Glomerular visceral epithelial cell (primary cell): ENCODE results near the gene MAN1B1.
A peak's percentile ranks its signal among the peaks of the same experiment; 100 is the strongest.
"Not testable (repeated sequence)": the region's sequence is repeated elsewhere in the genome, so short reads cannot be mapped to it uniquely, and the experiment has no call there.

Experiments used
- DNase-seq: peaks from one replicate; pipeline ENCODE4 v3.0.0-alpha.2; 2016; ENCODE audit errors: extremely low spot score

MAN1B1 gene

DNA sequence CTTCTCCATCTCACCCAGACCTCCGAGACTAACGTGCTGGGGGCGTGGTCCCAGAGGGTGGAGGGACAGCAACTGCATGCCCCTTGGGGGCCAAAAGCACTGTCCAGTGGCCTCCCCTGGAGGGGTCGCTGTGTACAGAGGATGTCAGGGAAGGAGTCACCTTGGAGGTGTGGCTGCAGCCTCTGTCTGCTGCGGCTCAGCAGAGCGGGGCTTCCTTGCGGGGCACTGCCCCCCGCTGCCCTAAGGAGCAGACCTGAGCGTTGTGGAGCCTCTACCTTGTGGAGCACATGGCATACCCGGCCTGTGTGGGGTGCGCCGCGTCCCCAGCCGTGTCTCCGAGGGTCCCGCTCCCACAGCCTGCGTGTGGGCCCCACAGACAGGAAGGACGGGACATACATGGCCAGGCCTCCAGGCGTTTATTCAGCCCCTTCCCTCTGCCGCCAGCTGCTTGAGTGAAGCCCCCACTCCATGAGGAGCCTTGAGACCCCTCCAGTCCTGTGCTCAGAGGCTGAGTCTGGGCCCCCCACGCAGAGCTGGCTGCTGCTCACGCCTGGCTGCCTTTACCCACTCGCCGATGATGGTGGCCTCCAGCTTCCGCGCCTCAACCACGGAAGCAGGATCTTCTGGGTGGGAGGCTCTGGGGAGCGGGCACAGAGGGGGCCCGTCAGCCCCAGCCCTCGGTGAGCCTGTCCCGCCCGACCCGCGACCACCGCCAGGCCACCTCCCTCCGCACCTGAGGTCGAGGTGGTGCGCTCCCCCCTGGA, 23.5 kb downstream of the MAN1B1 start:
- no peak for DNase-seq

DNA sequence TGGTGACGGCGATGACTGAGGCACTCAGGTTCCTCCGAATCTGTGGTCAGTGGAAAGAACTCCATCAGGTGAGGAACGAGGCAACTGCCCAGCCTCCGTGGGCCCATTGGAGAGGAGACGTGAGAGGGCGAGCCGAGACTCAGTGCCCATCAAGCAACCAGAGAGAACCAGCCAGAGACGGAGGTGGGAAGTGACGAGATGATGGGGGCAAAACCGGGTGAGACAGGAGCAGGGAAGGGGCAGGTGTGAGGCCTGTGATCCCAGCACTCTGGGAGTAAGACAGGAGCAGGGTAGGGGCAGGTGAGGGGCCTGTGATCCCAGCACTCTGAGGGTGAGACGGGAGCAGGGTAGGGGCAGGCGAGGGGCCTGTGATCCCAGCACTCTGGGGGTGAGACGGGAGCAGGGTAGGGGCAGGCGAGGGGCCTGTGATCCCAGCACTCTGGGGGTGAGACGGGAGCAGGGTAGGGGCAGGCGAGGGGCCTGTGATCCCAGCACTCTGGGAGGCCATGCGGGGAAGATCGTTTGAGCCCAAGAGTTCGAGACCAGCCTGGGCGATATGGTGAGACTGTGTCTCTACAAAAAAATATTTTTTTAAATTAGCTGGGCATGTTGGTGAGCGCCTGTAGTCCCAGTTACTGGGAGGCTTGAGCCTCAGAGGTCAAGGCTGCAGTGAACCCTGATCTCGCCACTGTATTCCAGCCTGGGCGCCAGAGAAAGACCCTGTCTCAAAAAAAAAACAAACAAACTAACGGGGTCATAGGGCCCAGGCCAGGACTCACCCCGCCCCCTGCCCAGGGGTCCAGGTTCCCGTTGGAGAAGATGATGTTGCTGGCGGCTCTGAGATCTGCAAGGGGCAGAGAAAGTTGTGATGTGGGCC, 24.4 kb downstream of the MAN1B1 start:
- DNase-seq, result no peak

- no peak for DNase-seq
These were observed 25.2 kb downstream of the MAN1B1 start for GRCh38 chr9:137111788-137112563.

GRCh38 chr9:137112564-137113384, 26.0 kb downstream of the MAN1B1 start:
- no peak for DNase-seq

DNA sequence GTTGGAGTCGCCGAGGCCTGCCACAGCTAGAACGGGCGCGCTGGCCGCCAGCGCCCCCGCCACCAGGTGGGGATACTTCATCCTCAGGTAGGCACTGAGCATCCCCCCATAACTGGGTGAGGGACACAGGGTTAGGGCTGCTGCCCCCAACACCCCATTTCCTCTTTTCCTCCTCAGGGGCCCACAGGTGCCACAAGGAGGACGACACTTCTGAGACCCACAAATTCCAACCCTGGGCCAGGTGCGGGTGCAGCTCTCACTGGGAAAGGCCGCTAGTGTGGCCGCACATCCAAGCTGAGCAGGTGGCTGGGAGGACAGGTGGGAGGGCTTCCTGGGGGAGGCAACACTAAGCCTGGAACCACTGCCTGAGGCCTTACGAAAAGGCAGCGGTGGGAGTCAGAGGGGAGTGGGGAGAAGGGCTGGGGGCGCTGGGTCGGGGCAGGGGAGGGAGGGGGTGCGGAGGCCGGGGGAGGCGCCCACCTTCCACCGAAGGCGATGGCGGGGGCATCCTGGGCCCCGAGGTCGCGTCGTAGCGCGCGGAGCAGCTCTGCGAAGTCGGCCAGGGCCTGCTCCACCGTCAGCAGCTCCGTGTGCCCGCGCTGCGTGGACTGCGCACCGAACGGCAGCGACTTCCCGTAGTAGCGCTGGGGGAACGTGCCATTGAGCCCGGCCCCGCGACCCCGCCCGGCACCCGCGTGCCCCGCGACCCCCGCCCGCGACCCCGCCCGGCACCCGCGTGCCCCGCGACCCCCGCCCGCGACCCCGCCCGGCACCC, 26.8 kb downstream of the MAN1B1 start:
- DNase-seq, result no peak

GRCh38 chr9:137114220-137114612, 27.4 kb downstream of the MAN1B1 start:
- DNase-seq, result no peak

DNA sequence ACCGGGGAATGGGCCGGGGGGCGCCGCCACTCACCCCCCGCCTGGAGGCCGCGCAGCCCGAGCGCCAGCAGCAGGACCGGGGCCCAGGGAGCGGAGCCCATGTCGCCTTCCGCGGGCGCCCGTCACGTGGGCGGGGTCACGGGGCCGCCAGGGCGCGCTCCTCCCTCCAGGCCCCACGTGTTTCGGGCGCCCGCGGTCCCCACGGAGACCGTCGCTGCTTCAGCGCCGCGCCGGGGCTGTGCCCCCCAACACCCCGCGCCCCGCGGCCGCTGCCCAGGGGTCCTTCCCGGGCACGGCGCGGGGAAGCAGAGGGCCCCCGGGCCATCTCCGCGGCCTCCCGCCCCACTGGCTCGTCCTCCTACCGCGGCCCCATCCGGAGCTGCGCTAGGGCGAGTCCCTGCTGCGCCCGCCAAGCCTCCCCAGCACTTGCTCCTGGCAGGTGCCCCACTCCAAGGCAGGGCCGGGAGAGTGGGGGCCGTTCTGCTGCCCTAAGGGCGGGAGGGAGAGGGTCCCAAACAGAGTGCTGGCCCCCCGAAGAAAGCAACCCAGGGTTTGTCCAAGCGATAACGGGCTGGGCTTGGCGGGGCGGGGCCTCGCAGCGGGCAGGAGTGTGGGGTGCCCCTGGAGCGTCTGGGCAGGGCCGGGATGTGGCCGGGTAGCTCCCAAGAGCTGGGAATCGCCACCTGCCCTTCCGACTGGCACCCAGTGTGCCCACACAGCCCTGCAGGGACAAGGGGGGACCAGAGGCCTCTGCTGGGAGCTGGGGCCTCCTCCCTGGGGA, 28.0 kb downstream of the MAN1B1 start, which contains the start of gene DPP7:
DPP7 (minus strand) TSS at position 121 of the 781 bp plus-strand sequence; CDS start at position 101, 20 bp downstream.
- DNase-seq, result peak; percentile 47

DNA sequence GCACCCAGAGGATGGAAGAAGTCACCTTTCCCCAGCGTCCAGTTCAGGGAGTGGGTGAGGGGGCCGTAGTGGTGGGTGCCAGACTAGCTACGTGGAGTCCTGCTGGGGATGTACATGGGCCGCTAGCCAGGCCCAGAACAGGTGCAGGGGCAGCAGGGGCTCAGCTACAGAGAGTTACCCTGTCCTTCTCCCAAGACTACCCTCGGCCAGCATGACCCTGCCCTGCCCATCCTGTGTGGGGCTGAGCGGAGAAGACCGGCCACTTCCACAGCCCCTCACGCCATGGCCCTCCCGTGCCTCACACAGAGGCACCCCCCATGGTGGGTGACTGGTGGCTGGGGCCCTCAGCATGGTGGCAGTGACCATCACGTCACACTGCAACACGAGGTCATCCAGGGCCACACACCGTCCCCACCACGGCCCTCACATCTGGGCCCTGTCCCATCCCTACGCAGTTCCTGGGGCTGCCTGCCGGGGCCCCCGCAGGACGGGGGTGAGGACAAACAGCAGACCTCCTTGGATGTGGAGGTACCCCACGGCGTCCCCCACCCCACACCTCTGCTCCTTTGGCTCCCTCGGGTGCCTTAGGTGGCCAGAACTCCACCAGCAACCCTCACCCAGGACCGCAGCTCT, 28.7 kb downstream of the MAN1B1 start:
- no peak for DNase-seq

DNA sequence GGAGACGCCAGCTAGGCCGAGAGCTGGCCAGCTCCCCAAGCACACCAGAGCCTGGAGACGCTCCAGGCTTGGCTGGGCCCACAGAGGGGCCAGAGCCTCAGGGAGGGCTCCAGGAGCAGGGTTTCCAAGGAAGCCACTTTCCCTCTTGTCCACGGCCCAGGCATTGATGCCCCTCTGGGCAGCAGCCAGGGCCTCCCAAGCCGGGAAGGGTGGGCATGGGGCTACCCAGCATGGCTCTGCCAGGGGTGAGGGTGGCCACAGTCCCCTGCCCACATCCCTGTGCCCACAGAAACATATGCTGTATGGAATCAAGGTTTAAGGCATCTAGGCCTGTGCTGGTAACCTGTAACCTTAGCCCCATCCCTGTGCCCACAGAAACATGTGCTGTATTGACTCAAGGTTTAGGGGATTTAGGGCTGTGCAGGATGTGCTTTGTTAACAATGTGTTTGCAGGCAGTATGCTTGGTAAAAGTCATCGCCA, 29.3 kb downstream of the MAN1B1 start:
- no peak for DNase-seq

- DNase-seq, result no peak
These were observed 29.9 kb downstream of the MAN1B1 start for GRCh38 chr9:137116728-137117127.

DNA sequence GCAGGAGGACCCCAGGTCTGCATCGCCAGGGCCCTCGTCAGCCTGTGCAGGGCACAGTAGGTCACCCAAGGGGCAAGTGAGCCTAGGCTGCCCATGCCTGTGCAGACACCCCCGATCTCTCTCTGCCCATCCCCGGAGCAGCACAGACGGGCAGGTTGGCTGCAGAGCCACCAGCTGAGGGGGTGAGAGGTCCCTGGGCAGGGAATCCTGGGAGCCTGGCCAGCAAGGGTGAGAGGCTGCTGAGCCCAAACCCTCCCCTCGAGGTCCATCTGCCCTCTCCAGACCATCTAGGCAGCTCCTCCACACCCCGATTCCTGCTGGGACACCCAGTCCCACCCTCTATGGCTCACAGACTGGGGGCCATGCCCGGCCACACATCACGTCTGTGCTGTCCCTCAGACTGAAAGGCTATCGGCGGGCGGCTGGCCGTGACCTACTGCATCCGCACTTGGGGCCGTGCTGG, 30.5 kb downstream of the MAN1B1 start:
- no peak for DNase-seq

DNA sequence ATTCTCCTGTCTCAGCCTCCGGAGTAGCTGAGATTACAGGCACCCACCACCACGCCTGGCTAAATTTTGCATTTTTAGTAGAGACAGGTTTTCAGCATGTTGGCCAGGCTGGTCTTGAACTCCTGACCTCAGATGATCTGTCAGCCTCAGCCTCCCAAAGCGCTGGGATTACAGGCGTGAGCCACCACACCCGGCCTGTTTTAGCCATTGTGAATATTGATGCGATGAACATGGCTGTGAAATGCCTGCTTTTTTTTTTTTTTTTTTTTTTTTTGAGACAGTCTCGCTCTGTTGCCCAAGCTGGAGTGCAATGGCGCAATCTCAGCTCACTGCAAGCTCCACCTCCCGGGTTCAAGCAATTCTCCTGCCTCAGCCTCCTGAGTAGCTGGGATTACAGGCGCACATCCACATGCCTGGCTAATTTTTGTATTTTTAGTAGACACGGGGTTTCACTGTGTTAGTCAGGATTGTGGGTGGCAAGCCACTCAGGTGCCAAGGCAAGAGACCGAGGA, 31.4 kb downstream of the MAN1B1 start:
- DNase-seq, result not testable (repeated sequence)

- DNase-seq, result not testable (repeated sequence)
These were observed 35.4 kb downstream of the MAN1B1 start for GRCh38 chr9:137121927-137122795.

- DNase-seq, result not testable (repeated sequence)
These were observed 36.1 kb downstream of the MAN1B1 start for GRCh38 chr9:137122796-137123467.

DNA sequence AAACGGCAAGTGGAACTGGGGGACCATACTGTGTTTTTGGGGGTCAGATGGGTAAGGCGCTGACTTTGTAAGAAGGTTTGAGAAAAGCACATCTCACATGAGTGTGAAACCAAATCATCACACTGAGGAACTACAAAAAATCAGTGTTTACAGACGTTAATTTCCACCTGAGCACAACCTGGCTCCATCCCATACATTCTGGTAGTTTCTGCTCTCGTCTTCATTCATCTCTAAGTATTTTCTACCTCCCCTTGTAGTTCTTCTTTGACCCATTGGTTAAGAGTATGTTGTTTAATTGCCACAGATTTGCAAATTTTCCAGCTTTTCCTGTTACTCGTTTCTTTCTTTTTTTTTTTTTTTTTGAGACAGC, 36.7 kb downstream of the MAN1B1 start:
- no peak for DNase-seq

- not testable (repeated sequence) for DNase-seq
These were observed 37.2 kb downstream of the MAN1B1 start for GRCh38 chr9:137123952-137124462.

- DNase-seq, result no peak
These were observed 40.0 kb downstream of the MAN1B1 start for GRCh38 chr9:137126786-137127185.
